Trophoblast cell (in vitro differentiated cells and primary cell): ENCODE data around the gene KLC1.

Source experiments
- DNase-seq, 2 donors: peaks; one replicate each; pipeline ENCODE4 v3.0.0-alpha.2; 2016
- H2AFZ ChIP-seq: 2 replicates; pipeline ENCODE4 v1.6.1; 2013; ENCODE audit warnings: low read length, moderate library complexity, mild to moderate bottlenecking; ENCODE audit not compliant: insufficient read depth, poor library complexity
- H2AK5ac ChIP-seq: 2 replicates; pipeline ENCODE4 v1.6.1; 2013; ENCODE audit warnings: mild to moderate bottlenecking, low read length
- H2BK120ac ChIP-seq: 2 replicates; pipeline ENCODE4 v1.6.1; 2013; ENCODE audit warnings: low read length, mild to moderate bottlenecking, moderate library complexity; ENCODE audit not compliant: insufficient read depth, poor library complexity
- H2BK12ac ChIP-seq: 2 replicates; pipeline ENCODE4 v1.6.1; 2013; ENCODE audit warnings: mild to moderate bottlenecking, low read length, moderate library complexity
- H2BK5ac ChIP-seq: 2 replicates; pipeline ENCODE4 v1.6.1; 2013; ENCODE audit warnings: low read length, low read depth, moderate library complexity, mild to moderate bottlenecking; ENCODE audit not compliant: poor library complexity
- H3K14ac ChIP-seq: 2 replicates; pipeline ENCODE4 v1.6.1; 2013; ENCODE audit warnings: mild to moderate bottlenecking, low read length
- H3K18ac ChIP-seq: 2 replicates; pipeline ENCODE4 v1.6.1; 2013; ENCODE audit warnings: mild to moderate bottlenecking, low read length
- H3K23ac ChIP-seq: 2 replicates; pipeline ENCODE4 v1.6.1; 2013; ENCODE audit warnings: low read length
- H3K27ac ChIP-seq: 2 replicates; pipeline ENCODE4 v1.5.1; 2013; ENCODE audit warnings: low read depth, mild to moderate bottlenecking, inconsistent platforms, low read length, moderate library complexity
- H3K27me3 ChIP-seq: 2 replicates; pipeline ENCODE4 v1.6.1; 2013; ENCODE audit warnings: inconsistent platforms, mild to moderate bottlenecking, low read length, moderate library complexity; ENCODE audit not compliant: insufficient read depth
- H3K36me3 ChIP-seq, 2 experiments: 1 replicate in 1 of 2; 2 replicates in 1 of 2; pipeline ENCODE4 v1.6.1; 2013; ENCODE audit warnings: low read length in 2 of 2, mild to moderate bottlenecking in 2 of 2, moderate library complexity in 1 of 2; ENCODE audit not compliant: insufficient read depth in 2 of 2, control insufficient read depth in 1 of 2
- H3K4ac ChIP-seq: 2 replicates; pipeline ENCODE4 v1.6.1; 2013; ENCODE audit warnings: low read depth, mild to moderate bottlenecking, low read length, moderate library complexity
- H3K4me1 ChIP-seq, 2 experiments: 1 replicate in 1 of 2; 2 replicates in 1 of 2; pipeline ENCODE4 v1.6.1; 2013; ENCODE audit warnings: low read length in 2 of 2, mild to moderate bottlenecking in 2 of 2, moderate library complexity in 1 of 2; ENCODE audit not compliant: insufficient read depth in 2 of 2, control insufficient read depth in 1 of 2
- H3K4me2 ChIP-seq: 2 replicates; pipeline ENCODE4 v1.6.1; 2013; ENCODE audit warnings: inconsistent platforms, mild to moderate bottlenecking, low read length, moderate library complexity
- H3K4me3 ChIP-seq: 2 replicates; pipeline ENCODE4 v1.5.1; 2013; ENCODE audit warnings: mild to moderate bottlenecking, low read depth, low read length, inconsistent platforms
- H3K79me1 ChIP-seq: one replicate; pipeline ENCODE4 v1.6.1; 2013; ENCODE audit warnings: low read length
- H3K79me2 ChIP-seq: 2 replicates; pipeline ENCODE4 v1.6.1; 2013; ENCODE audit warnings: low read length, mild to moderate bottlenecking; ENCODE audit not compliant: control insufficient read depth, insufficient read depth, poor library complexity
- H3K9ac ChIP-seq: 2 replicates; pipeline ENCODE4 v1.6.1; 2013; ENCODE audit warnings: mild to moderate bottlenecking, low read length
- H3K9me3 ChIP-seq: 2 replicates; pipeline ENCODE4 v1.6.1; 2013; ENCODE audit warnings: low read depth, mild to moderate bottlenecking, control low read depth, inconsistent platforms, low read length; ENCODE audit not compliant: insufficient read depth
- H4K12ac ChIP-seq: 2 replicates; pipeline ENCODE4 v1.6.1; 2013; ENCODE audit warnings: low read depth, mild to moderate bottlenecking, low read length, moderate library complexity
- H4K8ac ChIP-seq: 2 replicates; pipeline ENCODE4 v1.6.1; 2013; ENCODE audit warnings: low read depth, mild to moderate bottlenecking, low read length, moderate library complexity
- H4K91ac ChIP-seq: one replicate; pipeline ENCODE4 v1.6.1; 2013; ENCODE audit warnings: low read depth, mild to moderate bottlenecking, low read length, moderate library complexity
- WGBS: extraction: QIAGEN DNeasy Blood & Tissue Kit; methylation state at CpG from one replicate; pipeline ENCODE4 v1.1.7; 2013; ENCODE audit warnings: missing lambda C conversion rate; ENCODE audit not compliant: insufficient read length, insufficient coverage; ENCODE audit errors: extremely low coverage; 5-methylcytosine and 5-hydroxymethylcytosine counted together

The KLC1 gene

GRCh38 chr14:103705118-103705503, 76.1 kb downstream of the KLC1 start:
- Histone ChIP-seq H2AFZ (no peak overlapping the region), H4K8ac (no peak overlapping the region), H3K27ac (no peak overlapping the region), H3K4me3 (no peak overlapping the region), H3K9ac (no peak overlapping the region), H3K4me1 (no peaks in the 10 kb centered on the region), H3K79me1 (no peaks in the 10 kb centered on the region), H4K12ac (no peak overlapping the region), H2AK5ac (no peak overlapping the region), H3K4me2 (no peak overlapping the region), H3K14ac (no peak overlapping the region), H3K4ac (no peak overlapping the region), H2BK120ac (no peak overlapping the region), H2BK12ac (no peak overlapping the region), H3K36me3 (peaks cover 87 to 90% of the 10 kb centered on the region in 2 experiments), H3K18ac (no peak overlapping the region), H3K23ac (no peak overlapping the region), H4K91ac (no peak overlapping the region), H3K79me2 (no peaks in the 10 kb centered on the region), H2BK5ac (no peak overlapping the region), H3K27me3 (no peaks in the 10 kb centered on the region), H3K9me3 (no peaks in the 10 kb centered on the region)
- no CpG with 5 or more reads among the region's 15 CpGs for WGBS
- DNase-seq = peak; percentile 93 to 97

- no peak overlapping the region for H3K27ac ChIP-seq
- no peak overlapping the region for H2BK12ac ChIP-seq
- H3K79me2 ChIP-seq = no peaks in the 10 kb centered on the region
- H3K9me3 ChIP-seq = no peaks in the 10 kb centered on the region
- no peak overlapping the region for H3K9ac ChIP-seq
- H3K36me3 ChIP-seq = peaks cover 81 to 85% of the 10 kb centered on the region in 2 experiments
- no CpG with 5 or more reads among the region's 28 CpGs for WGBS
- no peak overlapping the region for H4K91ac ChIP-seq
- no peak overlapping the region for H3K14ac ChIP-seq
- no peak overlapping the region for H3K23ac ChIP-seq
- H3K4ac ChIP-seq = no peak overlapping the region
- no peak overlapping the region for H4K12ac ChIP-seq
- no peak overlapping the region for H3K4me2 ChIP-seq
- H2AFZ ChIP-seq = no peak overlapping the region
- H3K4me3 ChIP-seq = no peak overlapping the region
- H2BK5ac ChIP-seq = no peak overlapping the region
- no peak overlapping the region for H2BK120ac ChIP-seq
- H3K18ac ChIP-seq = no peak overlapping the region
- no peaks in the 10 kb centered on the region for H3K79me1 ChIP-seq
- H2AK5ac ChIP-seq = no peak overlapping the region
- H3K4me1 ChIP-seq = no peaks in the 10 kb centered on the region
- no peaks in the 10 kb centered on the region for H3K27me3 ChIP-seq
- no peak overlapping the region for H4K8ac ChIP-seq
- peak in 1 of 2 donors; percentile 19 for DNase-seq
Observed at GRCh38 chr14:103705504-103706284, 76.7 kb downstream of the KLC1 start.

GRCh38 chr14:103706551-103707328, 77.7 kb downstream of the KLC1 start:
- Histone ChIP-seq H2AFZ (no peak overlapping the region), H3K79me1 (no peaks in the 10 kb centered on the region), H3K23ac (no peak overlapping the region), H4K12ac (no peak overlapping the region), H3K79me2 (no peaks in the 10 kb centered on the region), H2AK5ac (no peak overlapping the region), H3K14ac (no peak overlapping the region), H4K91ac (no peak overlapping the region), H2BK12ac (no peak overlapping the region), H2BK5ac (no peak overlapping the region), H3K9ac (no peak overlapping the region), H3K4me1 (no peaks in the 10 kb centered on the region), H3K27ac (no peak overlapping the region), H3K4ac (no peak overlapping the region), H3K9me3 (no peaks in the 10 kb centered on the region), H3K4me3 (no peak overlapping the region), H3K4me2 (no peak overlapping the region), H4K8ac (no peak overlapping the region), H3K36me3 (peaks cover 78 to 79% of the 10 kb centered on the region in 2 experiments), H2BK120ac (no peak overlapping the region), H3K27me3 (no peaks in the 10 kb centered on the region), H3K18ac (no peak overlapping the region)
- WGBS = no CpG with 5 or more reads among the region's 41 CpGs
- peak; percentile 96 to 97 for DNase-seq

- Histone ChIP-seq H3K4me2 (no peak overlapping the region), H3K79me1 (no peaks in the 10 kb centered on the region), H3K4ac (no peak overlapping the region), H4K12ac (peak overlapping the region; percentile 3), H3K4me3 (no peak overlapping the region), H3K79me2 (no peaks in the 10 kb centered on the region), H3K27me3 (no peaks in the 10 kb centered on the region), H3K4me1 (peaks cover 0 to 5% of the 10 kb centered on the region in 2 experiments), H3K9ac (no peak overlapping the region), H3K9me3 (no peaks in the 10 kb centered on the region), H3K36me3 (peaks cover 70 to 74% of the 10 kb centered on the region in 2 experiments), H3K27ac (no peak overlapping the region), H2BK120ac (no peak overlapping the region), H4K8ac (no peak overlapping the region), H2BK12ac (no peak overlapping the region), H2AK5ac (no peak overlapping the region), H3K14ac (no peak overlapping the region), H3K18ac (no peak overlapping the region), H2AFZ (no peak overlapping the region), H4K91ac (no peak overlapping the region), H3K23ac (no peak overlapping the region), H2BK5ac (no peak overlapping the region)
- WGBS = no CpG with 5 or more reads among the region's 29 CpGs
- peak; percentile 98 to 99 for DNase-seq
Observed at GRCh38 chr14:103707329-103708263, 78.6 kb downstream of the KLC1 start.
